Measurements from ENCODE around the gene SERPINA5. TPM values are rescaled to one million over a fixed set of nuclear protein-coding genes. Genes with fewer than 3 reads are reported as not detected.

SERPINA5 gene
- total RNA-seq, 1 donor, result 0.36 TPM

GRCh38 chr14:94568186-94568585 is 13.0 kb upstream of the SERPINA5 start:
- H3K4me1 ChIP-seq (ENCODE audit: insufficient read depth, low read length), result peaks cover 22% of the 10 kb centered on the region
- no peak overlapping the region for H3K27ac ChIP-seq (ENCODE audit: low read depth, low read length)
- H3K27me3 ChIP-seq (ENCODE audit: insufficient read depth, low read length), result no peaks in the 10 kb centered on the region
- H3K79me2 ChIP-seq (ENCODE audit: insufficient read depth, low read length), result no peaks in the 10 kb centered on the region
- no peak for DNase-seq (ENCODE audit: insufficient read length, low spot score, missing footprints)
- no peaks in the 10 kb centered on the region for H3K9me3 ChIP-seq (ENCODE audit: low read depth, low read length)
- H3K4me2 ChIP-seq (ENCODE audit: insufficient read depth, low read length), result no peak overlapping the region
- H3K36me3 ChIP-seq (ENCODE audit: insufficient read depth, low read length), result no peaks in the 10 kb centered on the region
- no peaks in the 10 kb centered on the region for H4K20me1 ChIP-seq (ENCODE audit: insufficient read depth, low read length)
- H2AFZ ChIP-seq (ENCODE audit: low read length), result no peak overlapping the region
- TF ChIP-seq, protein P1, sequence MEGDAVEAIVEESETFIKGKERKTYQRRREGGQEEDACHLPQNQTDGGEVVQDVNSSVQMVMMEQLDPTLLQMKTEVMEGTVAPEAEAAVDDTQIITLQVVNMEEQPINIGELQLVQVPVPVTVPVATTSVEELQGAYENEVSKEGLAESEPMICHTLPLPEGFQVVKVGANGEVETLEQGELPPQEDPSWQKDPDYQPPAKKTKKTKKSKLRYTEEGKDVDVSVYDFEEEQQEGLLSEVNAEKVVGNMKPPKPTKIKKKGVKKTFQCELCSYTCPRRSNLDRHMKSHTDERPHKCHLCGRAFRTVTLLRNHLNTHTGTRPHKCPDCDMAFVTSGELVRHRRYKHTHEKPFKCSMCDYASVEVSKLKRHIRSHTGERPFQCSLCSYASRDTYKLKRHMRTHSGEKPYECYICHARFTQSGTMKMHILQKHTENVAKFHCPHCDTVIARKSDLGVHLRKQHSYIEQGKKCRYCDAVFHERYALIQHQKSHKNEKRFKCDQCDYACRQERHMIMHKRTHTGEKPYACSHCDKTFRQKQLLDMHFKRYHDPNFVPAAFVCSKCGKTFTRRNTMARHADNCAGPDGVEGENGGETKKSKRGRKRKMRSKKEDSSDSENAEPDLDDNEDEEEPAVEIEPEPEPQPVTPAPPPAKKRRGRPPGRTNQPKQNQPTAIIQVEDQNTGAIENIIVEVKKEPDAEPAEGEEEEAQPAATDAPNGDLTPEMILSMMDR (IDR thresholded peaks at IDR 0.05; ENCODE audit: extremely low read depth, low read depth, low read length), result no peak
- no peak overlapping the region for H3K4me3 ChIP-seq (ENCODE audit: insufficient read depth, low read length)

- no peak for DNase-seq (ENCODE audit: insufficient read length, low spot score, missing footprints)
- TF ChIP-seq, protein P1 (IDR thresholded peaks at IDR 0.05; ENCODE audit: extremely low read depth, low read depth, low read length), result no peak
- Histone ChIP-seq H2AFZ (ENCODE audit: low read length) (peak overlapping the region; percentile 28), H3K4me3 (ENCODE audit: insufficient read depth, low read length) (no peak overlapping the region), H3K27me3 (ENCODE audit: insufficient read depth, low read length) (no peaks in the 10 kb centered on the region), H4K20me1 (ENCODE audit: insufficient read depth, low read length) (no peaks in the 10 kb centered on the region), H3K79me2 (ENCODE audit: insufficient read depth, low read length) (no peaks in the 10 kb centered on the region), H3K27ac (ENCODE audit: low read depth, low read length) (no peak overlapping the region), H3K9me3 (ENCODE audit: low read depth, low read length) (no peaks in the 10 kb centered on the region), H3K4me1 (ENCODE audit: insufficient read depth, low read length) (peaks cover 22% of the 10 kb centered on the region), H3K4me2 (ENCODE audit: insufficient read depth, low read length) (no peak overlapping the region), H3K36me3 (ENCODE audit: insufficient read depth, low read length) (no peaks in the 10 kb centered on the region)
These were observed 11.7 kb upstream of the SERPINA5 start for GRCh38 chr14:94569381-94570001.

- Histone ChIP-seq H3K4me3 (ENCODE audit: insufficient read depth, low read length) (no peak overlapping the region), H3K9me3 (ENCODE audit: low read depth, low read length) (no peaks in the 10 kb centered on the region), H4K20me1 (ENCODE audit: insufficient read depth, low read length) (no peaks in the 10 kb centered on the region), H3K27me3 (ENCODE audit: insufficient read depth, low read length) (no peaks in the 10 kb centered on the region), H3K79me2 (ENCODE audit: insufficient read depth, low read length) (no peaks in the 10 kb centered on the region), H3K4me2 (ENCODE audit: insufficient read depth, low read length) (no peak overlapping the region), H2AFZ (ENCODE audit: low read length) (no peak overlapping the region), H3K4me1 (ENCODE audit: insufficient read depth, low read length) (peaks cover 20% of the 10 kb centered on the region), H3K27ac (ENCODE audit: low read depth, low read length) (no peak overlapping the region), H3K36me3 (ENCODE audit: insufficient read depth, low read length) (no peaks in the 10 kb centered on the region)
- TF ChIP-seq, protein P1 (IDR thresholded peaks at IDR 0.05; ENCODE audit: extremely low read depth, low read depth, low read length), result no peak
- no peak for DNase-seq (ENCODE audit: insufficient read length, low spot score, missing footprints)
These were observed 11.2 kb upstream of the SERPINA5 start for GRCh38 chr14:94570002-94570400.

DNA sequence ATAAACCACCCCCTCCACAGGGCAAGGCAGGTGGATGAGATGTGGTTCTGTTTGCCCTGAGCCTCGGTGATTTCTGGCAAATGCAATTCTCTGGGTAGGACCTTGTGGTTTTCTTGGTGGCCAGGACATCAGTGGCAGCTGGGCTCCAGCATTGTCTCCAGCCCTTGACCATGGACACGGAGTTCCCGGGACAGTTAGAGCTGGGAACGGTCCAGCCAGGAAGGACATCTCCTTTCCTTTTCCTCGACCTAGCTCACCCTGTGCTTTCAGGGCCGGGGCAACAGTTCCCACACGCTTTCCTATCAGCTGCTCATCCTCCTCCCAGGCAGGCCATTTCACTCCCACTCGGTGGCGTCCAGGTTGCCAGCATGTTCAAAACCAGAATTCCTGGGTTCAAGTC is 10.8 kb upstream of the SERPINA5 start:
- no peak for DNase-seq (ENCODE audit: insufficient read length, low spot score, missing footprints)
- no peaks in the 10 kb centered on the region for H3K27me3 ChIP-seq (ENCODE audit: insufficient read depth, low read length)
- no peak overlapping the region for H2AFZ ChIP-seq (ENCODE audit: low read length)
- H3K79me2 ChIP-seq (ENCODE audit: insufficient read depth, low read length), result no peaks in the 10 kb centered on the region
- peaks cover 19% of the 10 kb centered on the region for H3K4me1 ChIP-seq (ENCODE audit: insufficient read depth, low read length)
- H4K20me1 ChIP-seq (ENCODE audit: insufficient read depth, low read length), result no peaks in the 10 kb centered on the region
- TF ChIP-seq, protein P1 (IDR thresholded peaks at IDR 0.05; ENCODE audit: extremely low read depth, low read depth, low read length), result no peak
- no peaks in the 10 kb centered on the region for H3K9me3 ChIP-seq (ENCODE audit: low read depth, low read length)
- no peak overlapping the region for H3K4me3 ChIP-seq (ENCODE audit: insufficient read depth, low read length)
- H3K36me3 ChIP-seq (ENCODE audit: insufficient read depth, low read length), result no peaks in the 10 kb centered on the region
- no peak overlapping the region for H3K4me2 ChIP-seq (ENCODE audit: insufficient read depth, low read length)
- H3K27ac ChIP-seq (ENCODE audit: low read depth, low read length), result no peak overlapping the region
